Gastrocnemius medialis (tissue), 4 donors: ENCODE results near the gene ZNF507. TPM values are rescaled to one million over a fixed set of nuclear protein-coding genes. Genes with fewer than 3 reads are reported as not detected.

Experiments
- ATAC-seq, 2 donors: fragments of 150-250 bp; one replicate each; pipeline ENCODE4 v1.9.1; 2016
- DNase-seq, 2 donors: peaks; one replicate each; pipeline ENCODE4 v3.0.0-alpha.2; 2019
- H3K27ac ChIP-seq, 4 donors: fragments of 200-600 bp; sonication (generic); 1 replicate in 1 of 4; 2 replicates in 3 of 4; pipeline ENCODE4 v1.5.1; 2016 to 2018; ENCODE audit warnings: mild to moderate bottlenecking in 2 of 4, moderate library complexity in 1 of 4
- H3K27me3 ChIP-seq, 3 donors: fragments of 200-600 bp; sonication (generic) in 2 of 3; 1 replicate in 1 of 3; 2 replicates in 2 of 3; pipeline versions ENCODE4 v1.5.1 to v1.6.0; 2016 to 2019; ENCODE audit warnings: mild to moderate bottlenecking in 1 of 3, moderate library complexity in 1 of 3
- H3K36me3 ChIP-seq, 2 donors: fragments of 200-600 bp; sonication (generic) in 1 of 2; one replicate each; pipeline ENCODE4 v1.5.1; 2017 to 2018
- H3K4me1 ChIP-seq, 2 donors: fragments of 200-600 bp; sonication (generic) in 1 of 2; one replicate each; pipeline ENCODE4 v1.5.1; 2016 to 2017; ENCODE audit warnings: mild to moderate bottlenecking in 2 of 2
- H3K4me3 ChIP-seq, 4 donors: fragments of 200-600 bp; sonication (generic) in 3 of 4; 1 replicate in 1 of 4; 2 replicates in 3 of 4; pipeline ENCODE4 v1.5.1; 2016 to 2019; ENCODE audit warnings: mild to moderate bottlenecking in 2 of 4
- H3K9me3 ChIP-seq, 3 donors: fragments of 200-600 bp; sonication (generic) in 2 of 3; 1 replicate in 1 of 3; 2 replicates in 2 of 3; pipeline ENCODE4 v1.5.1; 2016 to 2019
- POLR2A ChIP-seq, 2 donors: fragments of 450-650 bp; IDR thresholded peaks; one replicate each; pipeline ENCODE4 v1.6.1; 2017; ENCODE audit warnings: antibody characterized with exemption in 2 of 2, mild to moderate bottlenecking in 2 of 2, moderate library complexity in 2 of 2
- in situ Hi-C, 4 donors: fragments of 200-750 bp; cut with MboI; loops; one replicate each; pipeline versions ENCODE4 v1.15.0 to v1.8.0; 2017; ENCODE audit warnings: low sequenced_read_pairs in 4 of 4
- intact Hi-C: fragments of 100-400 bp; cut with DNase I; formaldehyde crosslinking; loops from one replicate; pipeline ENCODE4 v1.15.1; 2023; ENCODE audit warnings: low total_unique reads
- total RNA-seq, 4 donors: library from RNA; depleted of rRNA; stranded (reverse); fragments of >200 nt; gene quantifications; one replicate each; pipeline versions ENCODE4 v1.1.0 to v1.2.3, GENCODE V29; 2016
- TF ChIP-seq, protein P1 (sequence below), 5 experiments: fragments of 450-650 bp in 3 of 5; fragments of 200-600 bp in 2 of 5; sonication (generic) in 2 of 5; IDR thresholded peaks in 4 of 5; conservative IDR thresholded peaks in 1 of 5; 1 replicate in 4 of 5; 2 replicates in 1 of 5; pipeline ENCODE4 v1.5.1; 2016 to 2019; ENCODE audit warnings: antibody characterized with exemption in 5 of 5, mild to moderate bottlenecking in 3 of 5, moderate library complexity in 3 of 5

ZNF507 gene
- total RNA-seq, 4 donors from 2014 or later, result 11.9 to 21.8 (median 17.8) TPM

DNA sequence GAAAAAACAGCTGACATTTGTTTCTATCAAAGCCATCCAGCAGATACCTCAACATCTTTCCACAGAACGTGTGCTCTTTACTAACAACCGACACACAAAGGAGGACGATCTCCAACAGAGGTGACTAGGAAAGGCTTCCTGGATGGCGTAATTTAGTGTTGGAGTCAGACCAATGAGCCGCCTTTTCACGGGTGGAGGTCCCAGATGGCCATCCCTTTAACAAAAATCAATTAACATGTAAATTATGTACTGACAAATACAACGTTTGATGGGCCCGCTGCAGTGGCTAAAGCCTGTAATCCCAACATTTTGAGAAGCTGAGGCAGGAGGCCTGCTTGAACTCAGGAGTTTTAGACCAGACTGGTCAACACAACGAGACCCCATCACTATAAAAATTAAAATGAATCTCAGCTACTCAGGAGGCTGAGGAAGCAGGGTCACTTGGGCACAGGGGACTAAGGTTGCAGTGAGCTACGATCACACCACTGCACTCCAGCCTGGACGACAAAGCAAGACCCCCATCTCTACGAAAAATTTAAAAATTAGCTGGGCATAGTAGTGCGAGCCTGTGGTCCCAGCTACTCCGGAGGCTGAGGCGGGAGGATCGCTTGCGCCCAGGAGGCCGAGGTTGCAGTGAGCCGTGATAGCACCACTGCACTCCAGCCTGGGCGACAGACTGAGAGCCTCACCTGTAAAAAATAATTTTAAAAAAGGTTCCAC, 59.0 kb downstream of the ZNF507 start:
- Histone ChIP-seq H3K27me3 (no peaks in the 10 kb centered on the region), H3K9me3 (no peaks in the 10 kb centered on the region), H3K36me3 (peaks cover 0 to 14% of the 10 kb centered on the region in 2 donors), H3K4me1 (peaks cover 12 to 20% of the 10 kb centered on the region in 2 donors), H3K4me3 (peak overlapping the region; percentile 74 to 99 (median 90)), H3K27ac (peak overlapping the region; percentile 98 to 100 (median 98))
- TF ChIP-seq, protein P1, sequence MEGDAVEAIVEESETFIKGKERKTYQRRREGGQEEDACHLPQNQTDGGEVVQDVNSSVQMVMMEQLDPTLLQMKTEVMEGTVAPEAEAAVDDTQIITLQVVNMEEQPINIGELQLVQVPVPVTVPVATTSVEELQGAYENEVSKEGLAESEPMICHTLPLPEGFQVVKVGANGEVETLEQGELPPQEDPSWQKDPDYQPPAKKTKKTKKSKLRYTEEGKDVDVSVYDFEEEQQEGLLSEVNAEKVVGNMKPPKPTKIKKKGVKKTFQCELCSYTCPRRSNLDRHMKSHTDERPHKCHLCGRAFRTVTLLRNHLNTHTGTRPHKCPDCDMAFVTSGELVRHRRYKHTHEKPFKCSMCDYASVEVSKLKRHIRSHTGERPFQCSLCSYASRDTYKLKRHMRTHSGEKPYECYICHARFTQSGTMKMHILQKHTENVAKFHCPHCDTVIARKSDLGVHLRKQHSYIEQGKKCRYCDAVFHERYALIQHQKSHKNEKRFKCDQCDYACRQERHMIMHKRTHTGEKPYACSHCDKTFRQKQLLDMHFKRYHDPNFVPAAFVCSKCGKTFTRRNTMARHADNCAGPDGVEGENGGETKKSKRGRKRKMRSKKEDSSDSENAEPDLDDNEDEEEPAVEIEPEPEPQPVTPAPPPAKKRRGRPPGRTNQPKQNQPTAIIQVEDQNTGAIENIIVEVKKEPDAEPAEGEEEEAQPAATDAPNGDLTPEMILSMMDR (IDR thresholded peaks at IDR 0.05 in 4 of 5, conservative IDR thresholded peaks at IDR 0.05 in 1 of 5), result no peak
- TF ChIP-seq POLR2A (IDR thresholded peaks at IDR 0.05), result no peak
- ATAC-seq (no peak), DNase-seq (no peak)
- intact Hi-C loops, result loop anchor here (2.0 kb wide), 1 partner anchor 30 kb away; no protein-coding TSS in a partner anchor
- in situ Hi-C loops, result loop anchor here in 2 of 4 donors (10.0 kb wide), 2 partner anchors 50 to 70 kb away; no protein-coding TSS in a partner anchor

DNA sequence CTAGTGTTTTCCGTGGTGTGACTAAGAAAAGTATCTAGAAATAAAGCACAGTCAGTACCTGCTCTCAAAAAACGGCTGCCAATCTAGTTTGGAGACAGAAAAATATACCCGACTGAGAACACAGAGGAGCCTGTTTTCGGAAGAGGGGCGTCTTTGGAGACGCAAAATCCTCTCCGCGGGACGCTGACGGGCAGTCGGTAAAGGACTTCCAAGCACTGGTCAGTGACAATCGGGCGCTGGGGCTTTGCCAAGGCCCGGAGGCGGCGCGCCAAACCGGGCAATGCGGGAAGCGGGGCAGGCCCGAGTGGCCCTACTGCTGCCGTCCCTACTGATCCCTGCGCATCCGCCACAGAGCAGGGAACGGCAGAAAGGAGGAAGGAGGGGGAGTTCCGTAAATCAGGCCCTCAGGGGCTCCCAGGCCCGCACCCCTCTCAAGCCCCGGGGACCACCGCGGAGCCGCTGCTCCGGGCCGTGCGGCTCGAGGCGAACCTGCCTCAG, 59.6 kb downstream of the ZNF507 start:
- DNase-seq, result peak; percentile 17 to 64
- Histone ChIP-seq H3K4me1 (peaks cover 12 to 20% of the 10 kb centered on the region in 2 donors), H3K27ac (peak overlapping the region; percentile 98 to 100 (median 98)), H3K27me3 (no peaks in the 10 kb centered on the region), H3K9me3 (no peaks in the 10 kb centered on the region), H3K4me3 (peak overlapping the region; percentile 74 to 99 (median 90)), H3K36me3 (peaks cover 0 to 21% of the 10 kb centered on the region in 2 donors)
- in situ Hi-C loops, result loop anchor here in 2 of 4 donors (10.0 kb wide), 2 partner anchors 50 to 70 kb away; no protein-coding TSS in a partner anchor
- intact Hi-C loops, result loop anchor here (1.0 to 2.0 kb wide), 3 partner anchors 30 to 65 kb away; partner anchors contain the start of gene ZNF507
- ATAC-seq, result peak; percentile 72 to 74
- TF ChIP-seq POLR2A (IDR thresholded peaks at IDR 0.05), result no peak
- TF ChIP-seq, protein P1 (IDR thresholded peaks at IDR 0.05 in 4 of 5, conservative IDR thresholded peaks at IDR 0.05 in 1 of 5), result no peak

DNA sequence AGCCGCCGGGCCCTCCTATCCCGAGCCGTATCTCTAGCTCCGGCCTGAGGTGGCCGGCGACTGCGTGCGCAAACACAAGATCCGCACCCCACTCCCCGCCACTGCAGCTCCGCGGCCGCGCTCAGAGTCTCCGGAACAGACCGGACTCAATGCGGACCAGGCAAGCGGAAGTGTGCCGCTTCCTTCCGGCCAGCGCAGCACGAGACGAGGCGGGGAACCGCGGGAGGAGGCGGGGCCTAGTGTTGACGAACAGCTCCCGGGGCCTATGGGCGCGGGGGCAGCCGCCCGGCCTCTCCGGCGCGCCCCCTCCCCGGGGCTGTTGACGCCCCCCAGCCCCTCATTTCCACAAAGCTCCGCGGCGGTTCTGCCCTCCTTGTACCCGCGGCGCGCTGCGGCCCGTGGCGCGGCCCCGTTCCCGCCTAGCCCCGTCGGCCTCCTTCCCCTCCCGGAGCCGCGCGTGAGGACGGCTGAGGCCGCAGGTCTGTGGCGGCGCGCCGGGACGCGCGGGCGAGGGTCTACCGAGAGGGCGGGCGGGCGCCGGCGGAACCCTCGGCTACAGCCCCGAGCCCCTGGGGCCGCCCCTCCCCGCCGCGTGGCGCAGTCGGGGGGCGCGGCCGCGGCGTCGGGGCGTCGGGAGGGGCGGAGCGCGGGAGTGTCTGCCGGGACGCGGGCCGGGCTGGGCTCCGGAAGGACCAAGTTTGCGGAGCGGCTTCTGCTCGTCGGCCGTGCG, 60.2 kb downstream of the ZNF507 start, which contains the start of gene DPY19L3:
Gene DPY19L3, plus strand, starts transcription at position 340 of the 730 bp plus-strand sequence. CDS start 2,484 bp downstream, outside the sequence.
- intact Hi-C loops, result loop anchor here (1.0 to 2.0 kb wide), 3 partner anchors 31 to 65 kb away; partner anchors contain the start of gene ZNF507
- H3K4me1 ChIP-seq, result peaks cover 12 to 20% of the 10 kb centered on the region in 2 donors
- no peaks in the 10 kb centered on the region for H3K9me3 ChIP-seq
- H3K4me3 ChIP-seq, result peak within 1 kb of the TSS; percentile 74 to 99 (median 90)
- TF ChIP-seq POLR2A (IDR thresholded peaks at IDR 0.05), result peak; percentile 90 to 96
- TF ChIP-seq, protein P1 (IDR thresholded peaks at IDR 0.05 in 4 of 5, conservative IDR thresholded peaks at IDR 0.05 in 1 of 5), result no peak
- H3K27ac ChIP-seq, result peak within 1 kb of the TSS; percentile 98 to 100 (median 98)
- DNase-seq (peak; percentile 94), ATAC-seq (peak; percentile 98 to 99)
- peaks cover 0 to 25% of the 10 kb centered on the region in 2 donors for H3K36me3 ChIP-seq
- in situ Hi-C loops, result loop anchor here in 2 of 4 donors (10.0 kb wide), 2 partner anchors 51 to 71 kb away; no protein-coding TSS in a partner anchor
- no peaks in the 10 kb centered on the region for H3K27me3 ChIP-seq

DNA sequence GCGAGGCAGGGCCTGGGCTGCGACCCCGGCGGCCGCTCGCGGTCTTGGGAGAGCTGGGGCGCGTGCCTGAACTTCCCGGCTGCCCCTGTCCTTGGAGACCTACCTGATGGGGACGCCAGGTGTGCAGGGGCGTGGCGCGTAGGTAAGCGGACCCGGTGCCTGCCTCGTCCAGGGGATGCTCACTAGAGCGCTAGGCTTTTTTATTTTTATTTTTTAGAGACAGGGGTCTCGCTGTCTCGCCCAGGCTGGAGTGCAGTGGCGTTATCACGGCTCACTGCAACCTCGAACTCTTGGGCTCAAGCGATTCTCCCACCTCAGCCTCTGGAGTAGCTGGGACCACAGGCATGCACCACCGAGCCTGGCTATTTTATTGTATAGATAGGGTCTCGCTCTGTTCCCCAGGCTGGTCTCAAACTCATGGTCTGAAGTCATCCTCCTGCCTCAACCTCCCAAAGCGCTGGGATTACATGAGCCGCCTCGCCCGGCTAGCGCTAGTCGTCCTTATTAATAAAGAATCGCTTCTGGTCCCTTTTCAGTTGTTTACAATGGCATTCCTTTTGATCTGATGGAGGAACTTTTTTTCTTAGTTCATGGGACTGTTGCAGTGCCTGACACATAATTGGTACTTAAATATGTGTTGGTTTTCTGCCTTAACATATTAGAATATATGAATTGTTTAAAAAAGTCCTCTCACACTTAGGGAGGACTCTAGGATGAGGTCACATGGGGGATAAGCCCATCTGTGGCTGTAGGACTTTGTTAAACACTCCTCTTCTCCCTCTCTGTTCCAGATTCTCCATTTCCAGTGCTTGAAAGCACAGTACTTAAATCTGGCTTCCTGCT, 61.0 kb downstream of the ZNF507 start:
- DNase-seq, result no peak

More for the DNA sequence above, 61.0 kb downstream of the ZNF507 start:
- H3K27me3 ChIP-seq, result no peaks in the 10 kb centered on the region
- no peak for TF ChIP-seq POLR2A (IDR thresholded peaks at IDR 0.05)
- TF ChIP-seq, protein P1 (IDR thresholded peaks at IDR 0.05 in 4 of 5, conservative IDR thresholded peaks at IDR 0.05 in 1 of 5), result no peak
- in situ Hi-C loops, result loop anchor here in 2 of 4 donors (10.0 kb wide), 2 partner anchors 52 to 72 kb away; no protein-coding TSS in a partner anchor
- peaks cover 0 to 29% of the 10 kb centered on the region in 2 donors for H3K36me3 ChIP-seq
- intact Hi-C loops, result no loop called here
- H3K9me3 ChIP-seq, result no peaks in the 10 kb centered on the region
- H3K27ac ChIP-seq, result peak overlapping the region; percentile 98 to 100 (median 98)
- H3K4me3 ChIP-seq, result peak overlapping the region; percentile 74 to 99 (median 90)
- H3K4me1 ChIP-seq, result peaks cover 12 to 20% of the 10 kb centered on the region in 2 donors
- ATAC-seq, result no peak
